SK-N-MC (cell line): Measurements from ENCODE around the gene CRAMP1.

ENCODE experiments used
- EZH2 ChIP-seq: fragments of 200-600 bp; sonication (generic); IDR thresholded peaks from one replicate; pipeline ENCODE4 v1.6.1; 2017; ENCODE audit warnings: antibody characterized with exemption
- FOXP2 ChIP-seq: optimal IDR thresholded peaks from 2 replicates; pipeline ENCODE3; 2011; ENCODE audit warnings: mild to moderate bottlenecking, moderate library complexity; ENCODE audit not compliant: insufficient read depth; ENCODE audit errors: extremely low read length, control extremely low read depth
- POLR2AphosphoS5 ChIP-seq: IDR thresholded peaks from 2 replicates; pipeline ENCODE4 v1.6.1; 2012; ENCODE audit warnings: mild to moderate bottlenecking, low read depth, low read length, borderline replicate concordance

GRCh38 chr16:1579214-1579613 lies 32.9 kb upstream of the CRAMP1 start:
- TF ChIP-seq POLR2AphosphoS5 (no peak), EZH2 (no peak), FOXP2 (no peak)
